HCT116 (cell line): ENCODE data around the gene RAB9A. TPM values are rescaled to one million over a fixed set of nuclear protein-coding genes. Genes with fewer than 3 reads are reported as not detected.

ENCODE experiments used
- ATAC-seq: fragments of 200-7000 bp; cut with Tn5 transposase; 2 replicates; pipeline ENCODE4 v1.9.1; 2020; ENCODE audit warnings: mild to moderate bottlenecking, moderate library complexity
- BruUV-seq: library from RNA; stranded (reverse); fragments of 400-500 nt; replicated peaks from 2 replicates; lab custom pipeline; 2021; lab: Mats Ljungman, UMichigan
- CTCF ChIA-PET: fragments of 300-600 bp; sonication (Branson Sonifier 250); formaldehyde crosslinking; loops from one replicate; lab custom pipeline; 2021; ENCODE audit warnings: antibody characterized with exemption; lab: Charles Lee
- POLR2A ChIA-PET: fragments of 300-600, 350-600 bp; sonication (Branson Sonifier 250); formaldehyde crosslinking; loops from one replicate; lab custom pipeline; 2021; ENCODE audit warnings: antibody characterized with exemption; lab: Charles Lee
- RAD21 ChIA-PET, 2 experiments: fragments of 300-600 bp; sonication (Branson Sonifier 250); formaldehyde crosslinking; loops; one replicate each; lab custom pipeline; 2023; ENCODE audit warnings: low total read pairs in 2 of 2; ENCODE audit not compliant: uncharacterized antibody in 2 of 2, unreplicated experiment in 2 of 2, low non-redundant PET in 1 of 2; lab: Charles Lee
- DNase-seq: peaks from one replicate; pipeline ENCODE4 v3.0.0-alpha.2; 2010; ENCODE audit warnings: low read depth, low spot score
- H2AFZ ChIP-seq: fragments of 200-600 bp; shearing (Covaris generic), sonication (generic); 2 replicates; pipeline ENCODE4 v1.6.1; 2017; ENCODE audit warnings: low read depth, mixed run types, mixed read lengths, antibody characterized with exemption, low read length; ENCODE audit not compliant: poor library complexity, severe bottlenecking
- H3K27ac ChIP-seq: 2 replicates; pipeline ENCODE4 v1.5.1; 2012; ENCODE audit warnings: low read depth, low read length
- H3K27me3 ChIP-seq: fragments of 200-600 bp; sonication (generic); 2 replicates; pipeline ENCODE4 v1.6.1; 2016; ENCODE audit warnings: mixed run types, low read length, mixed read lengths; ENCODE audit not compliant: insufficient read depth
- H3K36me3 ChIP-seq, 2 experiments: fragments of 200-500 bp in 1 of 2; fragments of 200-600 bp in 1 of 2; sonication (Bioruptor generic) in 1 of 2; sonication (generic) in 1 of 2; 2 replicates each; pipeline versions ENCODE4 v1.5.1 to v1.6.1; 2014 to 2016; ENCODE audit warnings: low read length in 2 of 2, inconsistent platforms in 1 of 2, mixed read lengths in 1 of 2, mixed run types in 1 of 2; ENCODE audit not compliant: insufficient read depth in 2 of 2, control insufficient read depth in 1 of 2
- H3K4me1 ChIP-seq, 2 experiments: fragments of 200-600 bp in 1 of 2; sonication (generic) in 1 of 2; 2 replicates each; pipeline versions ENCODE4 v1.5.1 to v1.6.1; 2012 to 2017; ENCODE audit warnings: low read length in 2 of 2, inconsistent platforms in 1 of 2, mild to moderate bottlenecking in 1 of 2, mixed read lengths in 1 of 2, mixed run types in 1 of 2, moderate library complexity in 1 of 2; ENCODE audit not compliant: insufficient read depth in 2 of 2, control insufficient read depth in 1 of 2
- H3K4me2 ChIP-seq: fragments of 200-600 bp; sonication (generic); 2 replicates; pipeline ENCODE4 v1.6.1; 2017; ENCODE audit warnings: mixed run types, low read length, mixed read lengths
- H3K4me3 ChIP-seq, 2 experiments: fragments of 200-600 bp in 1 of 2; sonication (generic) in 1 of 2; replicated peaks in 1 of 2; 2 replicates each; pipeline ENCODE4 v1.5.1; 2011 to 2016; ENCODE audit warnings: low read length in 2 of 2, control low read depth in 1 of 2, low read depth in 1 of 2, mild to moderate bottlenecking in 1 of 2, mixed read lengths in 1 of 2, mixed run types in 1 of 2
- H3K79me2 ChIP-seq: fragments of 200-600 bp; sonication (generic); 2 replicates; pipeline ENCODE4 v1.6.1; 2017; ENCODE audit warnings: mild to moderate bottlenecking, mixed run types, low read length, moderate library complexity, mixed read lengths; ENCODE audit not compliant: insufficient read depth
- H3K9ac ChIP-seq: fragments of 200-600 bp; sonication (generic); 2 replicates; pipeline ENCODE4 v1.6.1; 2016; ENCODE audit warnings: low read length, mixed read lengths
- H3K9me2 ChIP-seq: fragments of 200-600 bp; sonication (generic), shearing (Covaris generic); 2 replicates; pipeline ENCODE4 v1.6.1; 2017; ENCODE audit warnings: mixed run types, mild to moderate bottlenecking, moderate library complexity; ENCODE audit not compliant: insufficient read depth
- H3K9me3 ChIP-seq, 2 experiments: fragments of 200-500 bp in 1 of 2; fragments of 200-600 bp in 1 of 2; sonication (Bioruptor generic) in 1 of 2; sonication (generic) in 1 of 2; 2 replicates each; pipeline ENCODE4 v1.6.1; 2014 to 2017; ENCODE audit warnings: low read length in 2 of 2, mixed read lengths in 2 of 2, inconsistent platforms in 1 of 2, low read depth in 1 of 2, mild to moderate bottlenecking in 1 of 2, mixed run types in 1 of 2, moderate library complexity in 1 of 2; ENCODE audit not compliant: control insufficient read depth in 1 of 2, insufficient read depth in 1 of 2
- H4K20me1 ChIP-seq: fragments of 200-600 bp; sonication (generic), shearing (Covaris generic); 2 replicates; pipeline ENCODE4 v1.6.1; 2017; ENCODE audit warnings: mixed run types, mild to moderate bottlenecking, moderate library complexity; ENCODE audit not compliant: insufficient read depth
- ATF3 ChIP-seq: IDR thresholded peaks from 2 replicates; pipeline ENCODE4 v1.6.1; 2012
- CEBPB ChIP-seq: IDR thresholded peaks from 2 replicates; pipeline ENCODE4 v1.6.1; 2012; ENCODE audit warnings: low read depth
- CTCF ChIP-seq, 3 experiments: fragments of 200-600 bp in 1 of 3; sonication (generic) in 1 of 3; IDR thresholded peaks in 2 of 3; conservative IDR thresholded peaks in 1 of 3; 2 replicates each; pipeline ENCODE4 v1.5.1; 2012 to 2017; ENCODE audit warnings: low read depth in 2 of 3, low read length in 2 of 3, antibody characterized with exemption in 1 of 3, borderline replicate concordance in 1 of 3, control low read depth in 1 of 3, mild to moderate bottlenecking in 1 of 3, mixed read lengths in 1 of 3, mixed run types in 1 of 3, moderate library complexity in 1 of 3; ENCODE audit not compliant: insufficient read depth in 1 of 3
- EGR1 ChIP-seq: IDR thresholded peaks from 2 replicates; pipeline ENCODE4 v1.6.1; 2012; ENCODE audit warnings: low read depth
- ELF1 ChIP-seq: IDR thresholded peaks from 2 replicates; pipeline ENCODE4 v1.6.1; 2012; ENCODE audit warnings: low read depth, borderline replicate concordance
- EZH2 ChIP-seq: fragments of 200-600 bp; sonication (generic); IDR thresholded peaks from 2 replicates; pipeline ENCODE4 v1.6.1; 2017; ENCODE audit warnings: antibody characterized with exemption, mixed run types
- EZH2phosphoT487 ChIP-seq: fragments of 200-600 bp; IDR thresholded peaks from 2 replicates; pipeline ENCODE4 v1.6.1; 2018; ENCODE audit warnings: antibody characterized with exemption, borderline replicate concordance
- FOSL1 ChIP-seq: IDR thresholded peaks from 2 replicates; pipeline ENCODE4 v1.6.1; 2012; ENCODE audit warnings: low read depth
- JUND ChIP-seq: IDR thresholded peaks from 2 replicates; pipeline ENCODE4 v1.6.1; 2012
- RAD21 ChIP-seq: IDR thresholded peaks from 2 replicates; pipeline ENCODE4 v1.6.1; 2012; ENCODE audit warnings: low read depth, mild to moderate bottlenecking
- REST ChIP-seq: IDR thresholded peaks from 2 replicates; pipeline ENCODE4 v1.6.1; 2012; ENCODE audit warnings: low read depth
- SIN3A ChIP-seq: IDR thresholded peaks from 2 replicates; pipeline ENCODE4 v1.6.1; 2012; ENCODE audit warnings: low read depth
- SP1 ChIP-seq: IDR thresholded peaks from 2 replicates; pipeline ENCODE4 v1.6.1; 2012; ENCODE audit warnings: low read depth
- YY1 ChIP-seq: IDR thresholded peaks from 2 replicates; pipeline ENCODE4 v1.6.1; 2011; ENCODE audit warnings: low read length, low read depth, moderate library complexity, mild to moderate bottlenecking; ENCODE audit not compliant: insufficient replicate concordance; ENCODE audit errors: extremely low read depth
- ZBTB33 ChIP-seq: IDR thresholded peaks from 2 replicates; pipeline ENCODE4 v1.6.1; 2011; ENCODE audit warnings: mild to moderate bottlenecking, low read length, moderate library complexity; ENCODE audit not compliant: insufficient replicate concordance; ENCODE audit errors: extremely low read depth
- ZFX ChIP-seq: fragments of 450-650 bp; IDR thresholded peaks from 2 replicates; pipeline ENCODE4 v1.6.1; 2017
- ZNF274 ChIP-seq: fragments of 200-500 bp; sonication (Bioruptor generic); IDR thresholded peaks from 2 replicates; pipeline ENCODE4 v1.6.1; 2014; ENCODE audit warnings: mild to moderate bottlenecking, low read depth, low read length, inconsistent platforms
- intact Hi-C: fragments of 100-400 bp; cut with micrococcal nuclease; formaldehyde crosslinking; loops from 2 replicates; pipeline ENCODE4 v1.10.0; 2022
- total RNA-seq: library from RNA; stranded (reverse); gene quantifications from one replicate; pipeline ENCODE4 v1.2.1, GENCODE V29; 2021; ENCODE audit not compliant: unreplicated experiment

The RAB9A gene
- total RNA-seq, 1 experiment from 2014 or later = 23.9 TPM

- TF ChIP-seq EZH2 = no peak
Observed at GRCh38 chrX:13732246-13733067, 43.5 kb downstream of the RAB9A start (continued).

GRCh38 chrX:13733506-13733905 lies 44.6 kb downstream of the RAB9A start:
- Histone ChIP-seq H3K9ac (peak overlapping the region; percentile 83), H3K9me3 (no peaks in the 10 kb centered on the region), H3K4me2 (peak overlapping the region; percentile 76), H3K4me3 (peak overlapping the region; percentile 67 to 84), H3K27ac (no peak overlapping the region; the same call in 1 of the 2 replicates), H3K9me2 (no peaks in the 10 kb centered on the region), H3K4me1 (peaks cover 3 to 5% of the 10 kb centered on the region in 2 experiments; a peak in 2 of 4 replicates), H3K27me3 (no peaks in the 10 kb centered on the region), H4K20me1 (no peaks in the 10 kb centered on the region), H3K79me2 (peaks cover 41% of the 10 kb centered on the region), H3K36me3 (no peaks in the 10 kb centered on the region; a peak in 2 of 4 replicates), H2AFZ (no peak overlapping the region)
- ChIA-PET POLR2A (interaction anchor here (1.8 kb wide), 1 partner anchor 10 kb away, joined by 6 read pairs; no protein-coding TSS in a partner anchor), RAD21 (no interaction called here), CTCF (no interaction called here)
- ATAC-seq (no peak), DNase-seq (no peak)
- intact Hi-C loops = loop anchor here (5.0 kb wide), 1 partner anchor 41 kb away; no protein-coding TSS in a partner anchor
- BruUV-seq = no TSS peak
- no peak for TF ChIP-seq SIN3A
- no peak for TF ChIP-seq EZH2phosphoT487
- TF ChIP-seq EGR1 = no peak
- TF ChIP-seq RAD21 = no peak
- no peak for TF ChIP-seq ELF1
- no peak for TF ChIP-seq ZNF274
- no peak for TF ChIP-seq ATF3
- TF ChIP-seq SP1 = no peak
- no peak for TF ChIP-seq JUND
- TF ChIP-seq CEBPB = no peak
- no peak for TF ChIP-seq ZFX
- no peak for TF ChIP-seq EZH2
- TF ChIP-seq FOSL1 = no peak
- TF ChIP-seq REST = no peak
- TF ChIP-seq YY1 = no peak
- no peak for TF ChIP-seq CTCF (IDR thresholded peaks at IDR 0.05 in 2 of 3, conservative IDR thresholded peaks at IDR 0.05 in 1 of 3; ENCODE audit: borderline replicate concordance in 1 of 3, insufficient read depth in 1 of 3, low read depth in 2 of 3, low read length in 2 of 3)
- TF ChIP-seq ZBTB33 = no peak
